Activated CD4-positive, alpha-beta T cell treated with anti-CD3 and anti-CD28 coated beads, Interleukin-2, amount 50 U/mL, for 24 hours (primary cell): ENCODE data around the gene LYPD6B.

ENCODE experiments used
- DNase-seq, 2 donors: peaks; one replicate each; pipeline ENCODE4 v3.0.0-alpha.2; 2020; ENCODE audit warnings: low read depth in 1 of 2, low spot score in 1 of 2

The LYPD6B gene

GRCh38 chr2:149070681-149071320 lies 32.3 kb downstream of the LYPD6B start:
- DNase-seq = no peak

GRCh38 chr2:149075105-149075504 lies 36.6 kb downstream of the LYPD6B start:
- no peak for DNase-seq

- no peak for DNase-seq
Observed at GRCh38 chr2:149075853-149076252, 37.4 kb downstream of the LYPD6B start.

GRCh38 chr2:149076863-149077412 lies 38.4 kb downstream of the LYPD6B start:
- DNase-seq = no peak

GRCh38 chr2:149077861-149078260 lies 39.4 kb downstream of the LYPD6B start:
- DNase-seq = no peak

- DNase-seq = no peak
Observed at GRCh38 chr2:149080099-149080498, 41.6 kb downstream of the LYPD6B start.

- no peak for DNase-seq
Observed at GRCh38 chr2:149080971-149081370, 42.5 kb downstream of the LYPD6B start.

GRCh38 chr2:149082079-149082478 lies 43.6 kb downstream of the LYPD6B start:
- DNase-seq = no peak

GRCh38 chr2:149082735-149083134 lies 44.2 kb downstream of the LYPD6B start:
- DNase-seq = no peak

- DNase-seq = no peak
Observed at GRCh38 chr2:149084924-149085795, 46.7 kb downstream of the LYPD6B start.

- no peak for DNase-seq
Observed at GRCh38 chr2:149087751-149088150, 49.3 kb downstream of the LYPD6B start.

- DNase-seq = no peak
Observed at GRCh38 chr2:149089068-149089467, 50.6 kb downstream of the LYPD6B start.

GRCh38 chr2:149090706-149091105 lies 52.2 kb downstream of the LYPD6B start:
- no peak for DNase-seq

GRCh38 chr2:149093579-149093978 lies 55.1 kb downstream of the LYPD6B start:
- DNase-seq = no peak

- no peak for DNase-seq
Observed at GRCh38 chr2:149094217-149095015, 55.9 kb downstream of the LYPD6B start.

GRCh38 chr2:149098701-149099100 lies 60.2 kb downstream of the LYPD6B start:
- DNase-seq = no peak

- no peak for DNase-seq
Observed at GRCh38 chr2:149099298-149099697, 60.8 kb downstream of the LYPD6B start.

- no peak for DNase-seq
Observed at GRCh38 chr2:149100739-149101699, 62.5 kb downstream of the LYPD6B start.

GRCh38 chr2:149101818-149102217 lies 63.3 kb downstream of the LYPD6B start:
- DNase-seq = no peak

GRCh38 chr2:149103081-149103620 lies 64.7 kb downstream of the LYPD6B start:
- DNase-seq = no peak
